HEK293T (cell line): Measurements from ENCODE around the gene PECR.

ENCODE experiments used
- CTCF ChIA-PET: fragments of 350-600 bp; formaldehyde crosslinking; extraction: SDS; loops from one replicate; lab custom pipeline; 2021; ENCODE audit warnings: antibody characterized with exemption, inconsistent platforms; lab: Yijun Ruan, JAX
- POLR2A ChIA-PET: fragments of 350-600 bp; formaldehyde crosslinking; extraction: SDS; loops from one replicate; lab custom pipeline; 2020; ENCODE audit warnings: antibody characterized with exemption, inconsistent platforms; lab: Yijun Ruan, JAX
- DNase-seq: peaks from one replicate; pipeline ENCODE4 v3.0.0; 2012; ENCODE audit warnings: mixed read lengths; ENCODE audit errors: extremely low spot score
- ARNT ChIP-seq: fragments of 450-650 bp; IDR thresholded peaks from 2 replicates; pipeline ENCODE4 v1.6.1; 2017; ENCODE audit warnings: mild to moderate bottlenecking
- BHLHE40 ChIP-seq: fragments of 450-650 bp; IDR thresholded peaks from 2 replicates; pipeline ENCODE4 v1.6.1; 2016; ENCODE audit warnings: mild to moderate bottlenecking, moderate library complexity, borderline replicate concordance
- CTBP1 ChIP-seq: fragments of 450-650 bp; IDR thresholded peaks from 2 replicates; pipeline ENCODE4 v1.6.1; 2016; ENCODE audit warnings: borderline replicate concordance
- ELF4 ChIP-seq: fragments of 450-650 bp; IDR thresholded peaks from 2 replicates; pipeline ENCODE4 v1.6.1; 2017; ENCODE audit warnings: antibody characterized with exemption
- FOXA1 ChIP-seq: fragments of 450-650 bp; IDR thresholded peaks from 2 replicates; pipeline ENCODE4 v1.6.1; 2016; ENCODE audit warnings: mild to moderate bottlenecking
- FOXK2 ChIP-seq: fragments of 450-650 bp; IDR thresholded peaks from 2 replicates; pipeline ENCODE4 v1.6.1; 2016; ENCODE audit warnings: mild to moderate bottlenecking
- FOXM1 ChIP-seq: fragments of 450-650 bp; IDR thresholded peaks from 2 replicates; pipeline ENCODE4 v1.6.1; 2017; ENCODE audit warnings: mild to moderate bottlenecking, borderline replicate concordance
- HDGF ChIP-seq: fragments of 450-650 bp; IDR thresholded peaks from 2 replicates; pipeline ENCODE4 v1.6.1; 2017; ENCODE audit warnings: antibody characterized with exemption, borderline replicate concordance
- L3MBTL2 ChIP-seq: fragments of 450-650 bp; conservative IDR thresholded peaks from 2 replicates; pipeline ENCODE4 v1.6.1; 2016; ENCODE audit warnings: mild to moderate bottlenecking
- LEF1 ChIP-seq: fragments of 450-650 bp; IDR thresholded peaks from 2 replicates; pipeline ENCODE4 v1.6.1; 2017; ENCODE audit warnings: mild to moderate bottlenecking, borderline replicate concordance
- NFRKB ChIP-seq: fragments of 450-650 bp; IDR thresholded peaks from 2 replicates; pipeline ENCODE4 v1.6.1; 2016; ENCODE audit warnings: mild to moderate bottlenecking, moderate library complexity
- SP1 ChIP-seq: fragments of 450-650 bp; IDR thresholded peaks from 2 replicates; pipeline ENCODE4 v1.6.1; 2017
- SUZ12 ChIP-seq: fragments of 450-650 bp; IDR thresholded peaks from 2 replicates; pipeline ENCODE4 v1.6.1; 2016; ENCODE audit warnings: mild to moderate bottlenecking
- TARDBP ChIP-seq: fragments of 450-650 bp; IDR thresholded peaks from 2 replicates; pipeline ENCODE4 v1.6.1; 2016
- ZNF384 ChIP-seq: fragments of 450-650 bp; IDR thresholded peaks from 2 replicates; pipeline ENCODE4 v1.6.1; 2016
- TF ChIP-seq, protein P1 (sequence below): fragments of 450-650 bp; IDR thresholded peaks from 2 replicates; pipeline ENCODE4 v1.6.1; 2016

The PECR gene

DNA sequence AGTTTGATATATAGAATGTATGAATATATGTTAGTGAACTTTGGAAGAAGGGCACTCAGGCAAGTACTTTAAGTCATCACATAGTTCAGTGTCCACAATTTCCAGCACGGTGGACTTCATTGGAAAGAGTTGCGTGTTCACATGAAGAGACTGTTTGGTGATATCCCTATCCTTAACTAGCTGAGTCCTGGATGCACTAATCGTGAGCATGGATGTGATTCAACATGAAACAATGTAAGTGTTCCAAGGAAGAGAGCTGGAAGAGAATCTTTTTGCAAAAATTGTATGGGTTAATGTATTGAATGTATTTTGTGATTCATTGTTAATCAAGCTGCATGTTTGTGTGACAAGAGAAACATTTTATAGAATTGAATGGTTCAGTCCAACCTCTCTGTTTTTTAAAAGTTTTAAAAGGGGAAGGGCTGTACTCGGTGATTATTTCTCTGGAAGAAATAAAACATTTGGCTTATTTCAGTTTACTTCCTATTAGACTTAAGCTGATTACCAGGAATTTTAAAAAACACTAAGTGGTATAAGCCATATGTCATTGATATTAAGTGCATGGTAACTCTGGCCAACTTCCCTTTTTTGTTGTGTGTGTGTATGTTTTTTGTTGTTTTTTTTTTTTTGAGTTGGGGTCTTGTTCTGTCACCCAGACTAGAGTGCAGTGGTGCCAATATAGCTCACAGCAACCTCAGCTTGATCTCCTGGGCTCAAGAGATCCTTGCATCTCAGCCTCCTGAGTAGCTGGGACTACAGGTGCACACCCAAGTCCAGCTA is 36.1 kb upstream of the PECR start:
- no peak for DNase-seq
- TF ChIP-seq FOXM1: no peak
- no peak for TF ChIP-seq SP1
- no peak for TF ChIP-seq BHLHE40
- no peak for TF ChIP-seq CTBP1
- no peak for TF ChIP-seq SUZ12
- TF ChIP-seq NFRKB: no peak
- TF ChIP-seq L3MBTL2: no peak
- no peak for TF ChIP-seq HDGF
- TF ChIP-seq, protein P1, sequence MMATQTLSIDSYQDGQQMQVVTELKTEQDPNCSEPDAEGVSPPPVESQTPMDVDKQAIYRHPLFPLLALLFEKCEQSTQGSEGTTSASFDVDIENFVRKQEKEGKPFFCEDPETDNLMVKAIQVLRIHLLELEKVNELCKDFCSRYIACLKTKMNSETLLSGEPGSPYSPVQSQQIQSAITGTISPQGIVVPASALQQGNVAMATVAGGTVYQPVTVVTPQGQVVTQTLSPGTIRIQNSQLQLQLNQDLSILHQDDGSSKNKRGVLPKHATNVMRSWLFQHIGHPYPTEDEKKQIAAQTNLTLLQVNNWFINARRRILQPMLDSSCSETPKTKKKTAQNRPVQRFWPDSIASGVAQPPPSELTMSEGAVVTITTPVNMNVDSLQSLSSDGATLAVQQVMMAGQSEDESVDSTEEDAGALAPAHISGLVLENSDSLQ: no peak
- TF ChIP-seq FOXA1: no peak
- no peak for TF ChIP-seq ELF4
- no peak for TF ChIP-seq ARNT
- TF ChIP-seq TARDBP: no peak
- TF ChIP-seq ZNF384: no peak
- TF ChIP-seq LEF1: no peak
- no peak for TF ChIP-seq FOXK2
- POLR2A ChIA-PET: no interaction called here
- CTCF ChIA-PET: no interaction called here

DNA sequence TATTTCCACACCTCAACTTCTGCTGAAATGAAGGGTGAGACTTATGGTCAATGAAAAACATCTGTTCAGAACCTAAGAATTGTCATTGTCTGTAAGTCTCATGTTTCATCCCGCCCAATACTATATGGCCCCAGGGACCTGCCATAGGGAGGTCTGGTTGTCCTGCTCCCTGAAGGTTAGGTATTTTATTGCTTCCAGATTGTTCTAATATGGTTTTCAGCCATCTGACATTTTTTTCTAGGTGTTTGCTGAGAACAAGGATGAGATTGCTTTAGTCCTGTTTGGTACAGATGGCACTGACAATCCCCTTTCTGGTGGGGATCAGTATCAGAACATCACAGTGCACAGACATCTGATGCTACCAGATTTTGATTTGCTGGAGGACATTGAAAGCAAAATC is 34.8 kb upstream of the PECR start:
- TF ChIP-seq, protein P1: no peak
- no peak for DNase-seq
- ChIA-PET CTCF (no interaction called here), POLR2A (no interaction called here)

DNA sequence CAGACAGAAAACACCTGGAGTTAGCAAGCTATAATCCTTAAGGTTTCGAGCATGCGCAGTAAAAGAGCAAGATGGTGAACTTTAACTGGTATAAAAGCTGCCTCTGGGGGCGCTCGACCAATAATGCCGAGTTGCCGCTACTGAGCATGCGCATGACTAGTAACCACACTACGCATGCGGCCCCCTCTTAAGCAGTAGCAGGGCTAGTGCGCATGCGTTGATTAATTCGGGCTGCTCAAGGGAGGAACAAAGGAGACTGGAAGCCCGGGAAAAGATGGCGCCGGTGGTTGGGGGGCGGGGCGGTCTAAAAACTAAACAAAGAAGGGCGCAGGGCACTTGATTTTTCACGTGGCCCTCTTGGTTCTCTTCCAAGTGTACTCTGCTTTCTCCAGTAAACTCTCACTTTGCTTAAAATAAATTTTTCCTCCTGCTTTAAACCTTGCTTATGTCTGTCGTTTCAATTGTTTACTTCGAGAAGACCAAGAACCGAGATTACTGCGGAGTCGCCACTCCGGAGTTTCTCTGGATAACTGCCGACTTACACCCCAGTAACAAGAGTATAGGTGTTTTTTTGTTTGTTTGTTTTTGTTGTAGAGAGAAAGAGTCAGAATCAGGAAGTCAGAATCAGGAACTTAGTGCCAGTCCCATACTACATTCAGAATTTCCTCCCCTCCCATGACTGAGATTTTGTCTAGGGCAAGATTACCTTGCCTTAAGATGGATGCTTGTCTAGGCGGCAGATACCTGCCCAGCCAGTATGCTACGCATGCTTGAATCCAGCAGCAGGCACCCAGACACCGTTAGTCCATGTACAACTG is 33.3 kb upstream of the PECR start:
- peak; percentile 98 for DNase-seq
- POLR2A ChIA-PET: interaction anchor here (0.9 kb wide), 1 partner anchor 52 kb away, joined by 3 read pairs; no protein-coding TSS in a partner anchor
- TF ChIP-seq L3MBTL2: 0 out of 2 replicates have a peak, but pooled peaks have one; percentile 5
- no peak for TF ChIP-seq BHLHE40
- no peak for TF ChIP-seq CTBP1
- peak; percentile 49; the same call in 1 of the 2 replicates for TF ChIP-seq NFRKB
- CTCF ChIA-PET: interaction anchor here (0.6 to 1.1 kb wide), 10 partner anchors 8 to 1270 kb away, joined by 3 to 10 read pairs (median 3); no protein-coding TSS in a partner anchor

DNA sequence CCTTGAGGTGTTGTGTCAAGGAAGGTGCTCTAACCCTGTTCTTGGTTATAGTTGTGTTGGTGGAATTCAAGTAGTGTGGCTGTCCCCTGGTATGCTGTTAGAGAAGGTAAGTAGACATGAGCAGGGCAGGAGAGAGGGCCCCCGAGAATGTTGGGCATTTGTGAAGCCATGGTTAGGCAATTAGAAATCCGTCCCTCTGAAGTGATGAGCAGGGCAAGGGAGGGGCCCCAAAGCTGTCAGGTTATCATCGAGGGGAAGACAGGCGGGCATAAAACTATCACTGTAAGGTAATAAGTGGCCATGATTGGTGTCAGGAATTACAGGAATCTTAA is 32.7 kb upstream of the PECR start:
- ChIA-PET POLR2A (interaction anchor here (0.9 kb wide), 1 partner anchor 53 kb away, joined by 3 read pairs; no protein-coding TSS in a partner anchor), CTCF (interaction anchor here (0.6 to 1.1 kb wide), 10 partner anchors 9 to 1271 kb away, joined by 3 to 10 read pairs (median 3); no protein-coding TSS in a partner anchor)
- TF ChIP-seq L3MBTL2 (0 out of 2 replicates have a peak, but pooled peaks have one; percentile 7), ELF4 (no peak)

DNA sequence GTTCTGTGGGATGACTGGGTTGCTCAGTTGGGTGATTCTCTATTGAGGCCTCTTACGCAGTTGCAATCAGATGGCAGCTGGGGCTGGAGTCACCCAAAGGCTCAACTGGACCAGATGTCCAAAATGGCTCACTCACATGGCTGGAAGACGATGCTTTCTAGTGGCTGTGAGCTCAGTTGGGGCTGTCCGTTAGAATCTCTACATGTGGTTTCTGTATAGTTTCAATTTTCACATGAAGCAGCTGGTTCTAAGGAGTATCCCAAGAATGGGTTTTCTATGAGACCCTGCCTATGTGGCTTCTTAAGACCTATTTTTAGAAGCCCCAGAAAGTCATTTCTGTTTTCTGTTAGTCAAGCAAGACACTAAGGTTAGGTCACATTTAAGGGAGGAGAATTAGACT is 32.0 kb upstream of the PECR start:
- no peak for DNase-seq
- TF ChIP-seq FOXM1: no peak
- no peak for TF ChIP-seq L3MBTL2
- TF ChIP-seq CTBP1: no peak
- TF ChIP-seq FOXK2: no peak
- TF ChIP-seq, protein P1: no peak
- TF ChIP-seq SUZ12: no peak
- no peak for TF ChIP-seq ELF4
- no peak for TF ChIP-seq NFRKB
- no peak for TF ChIP-seq FOXA1
- TF ChIP-seq TARDBP: no peak
- TF ChIP-seq HDGF: no peak
- no peak for TF ChIP-seq LEF1
- no peak for TF ChIP-seq ZNF384
- no peak for TF ChIP-seq ARNT
- TF ChIP-seq BHLHE40: no peak
- TF ChIP-seq SP1: no peak
- POLR2A ChIA-PET: no interaction called here
- CTCF ChIA-PET: no interaction called here

More for the DNA sequence above, 32.7 kb upstream of the PECR start:
- no peak for DNase-seq

DNA sequence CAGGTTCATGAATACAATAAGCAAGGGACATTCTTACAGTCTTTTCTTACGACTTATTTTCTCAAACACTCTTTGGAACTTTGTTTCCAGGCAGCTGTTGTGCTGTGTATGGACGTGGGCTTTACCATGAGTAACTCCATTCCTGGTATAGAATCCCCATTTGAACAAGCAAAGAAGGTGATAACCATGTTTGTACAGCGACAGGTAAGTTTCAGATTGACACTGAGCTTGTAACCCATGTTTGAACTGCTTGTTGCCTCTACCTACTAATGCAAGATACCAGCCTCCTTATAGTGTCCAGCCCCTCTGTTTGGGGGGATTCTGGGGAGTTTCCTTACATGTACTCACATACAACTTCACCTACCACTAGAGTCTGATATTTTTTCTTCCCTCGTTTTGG is 31.3 kb upstream of the PECR start:
- ChIA-PET CTCF (no interaction called here), POLR2A (no interaction called here)
- DNase-seq: no peak
- no peak for TF ChIP-seq FOXK2
- no peak for TF ChIP-seq FOXA1
- no peak for TF ChIP-seq NFRKB
- no peak for TF ChIP-seq CTBP1
- TF ChIP-seq, protein P1: no peak
- TF ChIP-seq SUZ12: no peak
- TF ChIP-seq TARDBP: no peak
- TF ChIP-seq BHLHE40: no peak
